ENCODE results near the gene METTL22.

METTL22 gene

GRCh38 chr16:8655184-8655717, 33.8 kb downstream of the METTL22 start:
- Histone ChIP-seq H4K20me1 (ENCODE audit: insufficient read depth, low read length) (no peaks in the 10 kb centered on the region), H3K9ac (ENCODE audit: low read length) (no peak overlapping the region), H2AFZ (ENCODE audit: low read depth, low read length) (no peak overlapping the region), H3K4me3 (ENCODE audit: low read length) (no peak overlapping the region), H3K4me2 (ENCODE audit: low read length) (no peak overlapping the region), H3K27ac (ENCODE audit: low read length) (no peak overlapping the region), H3K36me3 (replicated peaks; ENCODE audit: low read depth, low read length) (no peaks in the 10 kb centered on the region), H3K4me1 (ENCODE audit: low read length) (peaks cover 9% of the 10 kb centered on the region), H3K9me3 (ENCODE audit: insufficient read depth, low read length) (no peaks in the 10 kb centered on the region), H3K27me3 (ENCODE audit: low read depth, low read length) (peaks cover 5% of the 10 kb centered on the region), H3K79me2 (ENCODE audit: low read length) (no peaks in the 10 kb centered on the region)
- TF ChIP-seq EZH2phosphoT487 (IDR thresholded peaks at IDR 0.05; ENCODE audit: low read depth) (no peak), CTCF (IDR thresholded peaks at IDR 0.05; ENCODE audit: low read depth, low read length) (peak; percentile 73)

- H3K9ac ChIP-seq (ENCODE audit: low read length), result no peak overlapping the region
- H4K20me1 ChIP-seq (ENCODE audit: insufficient read depth, low read length), result no peaks in the 10 kb centered on the region
- no peak overlapping the region for H3K4me3 ChIP-seq (ENCODE audit: low read length)
- H3K79me2 ChIP-seq (ENCODE audit: low read length), result no peaks in the 10 kb centered on the region
- H3K4me1 ChIP-seq (ENCODE audit: low read length), result peaks cover 9% of the 10 kb centered on the region
- no peaks in the 10 kb centered on the region for H3K36me3 ChIP-seq (replicated peaks; ENCODE audit: low read depth, low read length)
- H3K27me3 ChIP-seq (ENCODE audit: low read depth, low read length), result peaks cover 5% of the 10 kb centered on the region
- no peak overlapping the region for H2AFZ ChIP-seq (ENCODE audit: low read depth, low read length)
- no peaks in the 10 kb centered on the region for H3K9me3 ChIP-seq (ENCODE audit: insufficient read depth, low read length)
- TF ChIP-seq EZH2phosphoT487 (IDR thresholded peaks at IDR 0.05; ENCODE audit: low read depth) (no peak), CTCF (IDR thresholded peaks at IDR 0.05; ENCODE audit: low read depth, low read length) (no peak)
- H3K4me2 ChIP-seq (ENCODE audit: low read length), result no peak overlapping the region
- no peak overlapping the region for H3K27ac ChIP-seq (ENCODE audit: low read length)
Measured at GRCh38 chr16:8656376-8656775, 34.9 kb downstream of the METTL22 start.

- Histone ChIP-seq H2AFZ (ENCODE audit: low read depth, low read length) (no peak overlapping the region), H3K36me3 (replicated peaks; ENCODE audit: low read depth, low read length) (no peaks in the 10 kb centered on the region), H3K4me3 (ENCODE audit: low read length) (no peak overlapping the region), H3K4me2 (ENCODE audit: low read length) (no peak overlapping the region), H3K4me1 (ENCODE audit: low read length) (no peaks in the 10 kb centered on the region), H3K79me2 (ENCODE audit: low read length) (no peaks in the 10 kb centered on the region), H4K20me1 (ENCODE audit: insufficient read depth, low read length) (no peaks in the 10 kb centered on the region), H3K9ac (ENCODE audit: low read length) (no peak overlapping the region), H3K27me3 (ENCODE audit: low read depth, low read length) (peaks cover 25% of the 10 kb centered on the region), H3K27ac (ENCODE audit: low read length) (no peak overlapping the region), H3K9me3 (ENCODE audit: insufficient read depth, low read length) (no peaks in the 10 kb centered on the region)
- TF ChIP-seq EZH2phosphoT487 (IDR thresholded peaks at IDR 0.05; ENCODE audit: low read depth) (no peak), CTCF (IDR thresholded peaks at IDR 0.05; ENCODE audit: low read depth, low read length) (peak; percentile 65)
Measured at GRCh38 chr16:8660841-8661301, 39.4 kb downstream of the METTL22 start.

GRCh38 chr16:8661703-8662102, 40.2 kb downstream of the METTL22 start:
- no peaks in the 10 kb centered on the region for H4K20me1 ChIP-seq (ENCODE audit: insufficient read depth, low read length)
- no peak overlapping the region for H2AFZ ChIP-seq (ENCODE audit: low read depth, low read length)
- no peak overlapping the region for H3K27ac ChIP-seq (ENCODE audit: low read length)
- TF ChIP-seq EZH2phosphoT487 (IDR thresholded peaks at IDR 0.05; ENCODE audit: low read depth) (no peak), CTCF (IDR thresholded peaks at IDR 0.05; ENCODE audit: low read depth, low read length) (no peak)
- peaks cover 31% of the 10 kb centered on the region for H3K27me3 ChIP-seq (ENCODE audit: low read depth, low read length)
- no peak overlapping the region for H3K4me2 ChIP-seq (ENCODE audit: low read length)
- H3K9ac ChIP-seq (ENCODE audit: low read length), result no peak overlapping the region
- no peaks in the 10 kb centered on the region for H3K36me3 ChIP-seq (replicated peaks; ENCODE audit: low read depth, low read length)
- no peaks in the 10 kb centered on the region for H3K4me1 ChIP-seq (ENCODE audit: low read length)
- no peaks in the 10 kb centered on the region for H3K9me3 ChIP-seq (ENCODE audit: insufficient read depth, low read length)
- no peak overlapping the region for H3K4me3 ChIP-seq (ENCODE audit: low read length)
- H3K79me2 ChIP-seq (ENCODE audit: low read length), result no peaks in the 10 kb centered on the region
